Left renal pelvis (tissue), 4 donors: ENCODE results near the gene SLC43A1. TPM values are rescaled to one million over a fixed set of nuclear protein-coding genes. Genes with fewer than 3 reads are reported as not detected.

Experiments
- DNase-seq, 4 donors: peaks; one replicate each; pipeline ENCODE4 v3.0.0-alpha.2; 2013; ENCODE audit warnings: low read depth in 4 of 4, low spot score in 3 of 4
- polyA plus RNA-seq, 4 donors: library from polyadenylated mRNA; unstranded; fragments of 120-200 nt; gene quantifications; one replicate each; pipeline ENCODE4 v1.2.1, GENCODE V29; 2013; ENCODE audit not compliant: insufficient read length in 4 of 4

The SLC43A1 gene
- polyA plus RNA-seq, 4 donors, result 4.9 to 9.7 (median 6.5) TPM

- DNase-seq, result no peak
Measured at GRCh38 chr11:57530215-57530595, 14.7 kb upstream of the SLC43A1 start.

GRCh38 chr11:57529012-57529411, 13.5 kb upstream of the SLC43A1 start:
- no peak for DNase-seq

- DNase-seq, result no peak
Measured at GRCh38 chr11:57527056-57527631, 11.6 kb upstream of the SLC43A1 start.

GRCh38 chr11:57523419-57523818, 7.9 kb upstream of the SLC43A1 start:
- DNase-seq, result no peak

- no peak for DNase-seq
Measured at GRCh38 chr11:57521116-57521515, 5.6 kb upstream of the SLC43A1 start.

GRCh38 chr11:57516061-57516443, 550 bp upstream of the SLC43A1 start:
- no peak for DNase-seq

GRCh38 chr11:57514538-57515331, 767 bp downstream of the SLC43A1 start:
- DNase-seq, result no peak

- no peak for DNase-seq
Measured at GRCh38 chr11:57513911-57514537, 1.5 kb downstream of the SLC43A1 start.

GRCh38 chr11:57513452-57513795, 2.1 kb downstream of the SLC43A1 start:
- no peak for DNase-seq

GRCh38 chr11:57512646-57513451, 2.7 kb downstream of the SLC43A1 start:
- no peak for DNase-seq

- no peak for DNase-seq
Measured at GRCh38 chr11:57511741-57512430, 3.6 kb downstream of the SLC43A1 start.

- no peak for DNase-seq
Measured at GRCh38 chr11:57508341-57509170, 6.9 kb downstream of the SLC43A1 start.

- DNase-seq, result no peak
Measured at GRCh38 chr11:57506522-57506921, 9.0 kb downstream of the SLC43A1 start.

GRCh38 chr11:57504511-57504910, 11.0 kb downstream of the SLC43A1 start:
- no peak for DNase-seq

- no peak for DNase-seq
Measured at GRCh38 chr11:57502870-57503269, 12.6 kb downstream of the SLC43A1 start.

GRCh38 chr11:57502376-57502775, 13.1 kb downstream of the SLC43A1 start:
- no peak for DNase-seq

GRCh38 chr11:57501953-57502352, 13.5 kb downstream of the SLC43A1 start:
- DNase-seq, result no peak

GRCh38 chr11:57500926-57501325, 14.6 kb downstream of the SLC43A1 start:
- no peak for DNase-seq

GRCh38 chr11:57500515-57500914, 15.0 kb downstream of the SLC43A1 start:
- no peak for DNase-seq

GRCh38 chr11:57499983-57500461, 15.5 kb downstream of the SLC43A1 start:
- no peak for DNase-seq
